NCI-H1417 (cell line): ENCODE results near the gene PXN.
A peak's percentile ranks its signal among the peaks of the same experiment; 100 is the strongest.

ENCODE experiments used
- DNase-seq, 3 experiments: peaks; one replicate each; lab custom pipeline; 2025; lab: John Stamatoyannopoulos, UW

The PXN gene

GRCh38 chr12:120172053-120172452, 93.5 kb downstream of the PXN start:
- no peak for DNase-seq

- no peak for DNase-seq
These were observed 94.9 kb downstream of the PXN start for GRCh38 chr12:120170631-120171030.

- no peak for DNase-seq
These were observed 95.6 kb downstream of the PXN start for GRCh38 chr12:120169946-120170345.

- DNase-seq: no peak
These were observed 97.2 kb downstream of the PXN start for GRCh38 chr12:120168337-120168736.

GRCh38 chr12:120167529-120168095, 97.9 kb downstream of the PXN start:
- peak in 1 of 3 experiments; percentile 44 for DNase-seq

GRCh38 chr12:120164293-120164692, 101.2 kb downstream of the PXN start:
- no peak for DNase-seq

GRCh38 chr12:120162763-120163162, 102.8 kb downstream of the PXN start:
- DNase-seq: no peak

GRCh38 chr12:120161852-120162251, 103.7 kb downstream of the PXN start:
- DNase-seq: no peak
